ENCODE results near the gene ZDHHC11B. TPM values are rescaled to one million over a fixed set of nuclear protein-coding genes. Genes with fewer than 3 reads are reported as not detected.
"Not testable (repeated sequence)": the region's sequence is repeated elsewhere in the genome, so short reads cannot be mapped to it uniquely, and the experiment has no call there.

Gene ZDHHC11B
- total RNA-seq, 1 experiment from 2014 or later: 0.40 TPM

DNA sequence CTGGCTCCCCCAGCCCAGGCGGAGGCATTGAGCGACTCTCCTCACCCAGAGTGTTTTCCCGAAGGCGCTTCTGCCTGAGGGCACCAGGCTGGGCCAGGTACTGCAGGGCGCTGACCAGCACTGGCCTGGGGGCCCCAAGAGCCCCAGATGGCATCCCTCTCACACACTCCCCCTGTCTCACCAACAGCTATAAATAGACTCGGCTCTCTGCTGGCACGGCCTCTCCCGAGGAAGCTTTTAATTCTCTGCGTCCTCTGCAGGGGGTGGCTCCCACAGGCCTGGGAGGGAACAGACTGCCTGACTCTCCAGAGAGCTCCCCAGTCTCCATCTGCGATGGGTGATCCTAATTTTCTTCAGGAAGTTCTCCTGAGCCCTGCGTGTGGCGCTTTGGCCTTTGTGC lies 94.2 kb downstream of the ZDHHC11B start:
- H3K9me3 ChIP-seq (ENCODE audit: low read length); H3K36me3 ChIP-seq (ENCODE audit: low read depth, low read length); H3F3A ChIP-seq (ENCODE audit: low read length, unreplicated experiment); intact Hi-C loops (cut with micrococcal nuclease); H2AFZ ChIP-seq (ENCODE audit: low read length); POLR2A ChIA-PET (ENCODE audit: unreplicated experiment); ATAC-seq; H3K79me2 ChIP-seq (ENCODE audit: low read length); H3K4me2 ChIP-seq (ENCODE audit: low read length); H3K27ac ChIP-seq (ENCODE audit: low read length); DNase-seq; BruUV-seq (replicated peaks); H4K20me1 ChIP-seq (ENCODE audit: low read length); H3K4me1 ChIP-seq (ENCODE audit: insufficient read depth, low read length); H3K9me2 ChIP-seq (replicated peaks; ENCODE audit: low read length); H3K9ac ChIP-seq (ENCODE audit: low read length); H3K27me3 ChIP-seq (ENCODE audit: low read length); CTCF ChIA-PET; H3K4me3 ChIP-seq (ENCODE audit: low read length): not testable (repeated sequence)

DNA sequence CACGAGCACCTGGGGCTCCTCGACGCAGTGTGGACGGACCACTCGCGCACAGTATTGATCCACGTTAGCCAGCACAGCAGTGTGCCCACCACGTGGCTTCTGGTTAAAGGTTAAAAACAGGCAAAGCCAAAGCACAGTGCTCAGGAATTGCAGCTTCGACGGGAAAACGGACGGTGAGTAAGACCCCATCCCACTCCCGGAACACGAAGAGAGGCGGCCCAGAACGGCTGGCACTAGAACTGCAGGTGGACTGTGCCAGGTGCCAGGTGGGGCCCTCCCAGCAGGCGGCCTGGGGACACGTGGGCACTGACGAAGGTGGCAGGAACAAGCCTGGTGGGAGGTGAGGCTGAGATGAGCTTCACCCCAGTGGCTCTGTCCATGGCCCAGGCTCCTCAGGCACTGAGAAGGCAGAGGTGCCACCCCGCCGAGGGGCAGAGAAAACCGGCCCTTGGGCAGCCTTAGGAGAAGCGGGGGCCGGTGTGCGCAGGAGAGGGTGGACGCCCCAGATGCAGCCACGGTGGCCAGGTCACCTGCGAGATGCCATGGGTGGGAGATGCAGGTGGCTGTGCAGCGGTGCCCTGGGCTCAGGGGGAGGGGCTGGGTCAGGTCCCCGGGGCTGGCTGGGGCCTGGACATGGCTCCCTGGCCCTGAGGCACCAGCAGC lies 96.0 kb downstream of the ZDHHC11B start:
- H3K4me2 ChIP-seq (ENCODE audit: low read length); POLR2A ChIA-PET (ENCODE audit: unreplicated experiment); CTCF ChIA-PET; DNase-seq; H3K9me2 ChIP-seq (replicated peaks; ENCODE audit: low read length); BruUV-seq (replicated peaks); H3K4me3 ChIP-seq (ENCODE audit: low read length); H3K9ac ChIP-seq (ENCODE audit: low read length); H3K27ac ChIP-seq (ENCODE audit: low read length); H4K20me1 ChIP-seq (ENCODE audit: low read length); ATAC-seq; H2AFZ ChIP-seq (ENCODE audit: low read length); H3K9me3 ChIP-seq (ENCODE audit: low read length); H3F3A ChIP-seq (ENCODE audit: low read length, unreplicated experiment); H3K79me2 ChIP-seq (ENCODE audit: low read length); H3K36me3 ChIP-seq (ENCODE audit: low read depth, low read length); H3K27me3 ChIP-seq (ENCODE audit: low read length); intact Hi-C loops (cut with micrococcal nuclease); H3K4me1 ChIP-seq (ENCODE audit: insufficient read depth, low read length): not testable (repeated sequence)

DNA sequence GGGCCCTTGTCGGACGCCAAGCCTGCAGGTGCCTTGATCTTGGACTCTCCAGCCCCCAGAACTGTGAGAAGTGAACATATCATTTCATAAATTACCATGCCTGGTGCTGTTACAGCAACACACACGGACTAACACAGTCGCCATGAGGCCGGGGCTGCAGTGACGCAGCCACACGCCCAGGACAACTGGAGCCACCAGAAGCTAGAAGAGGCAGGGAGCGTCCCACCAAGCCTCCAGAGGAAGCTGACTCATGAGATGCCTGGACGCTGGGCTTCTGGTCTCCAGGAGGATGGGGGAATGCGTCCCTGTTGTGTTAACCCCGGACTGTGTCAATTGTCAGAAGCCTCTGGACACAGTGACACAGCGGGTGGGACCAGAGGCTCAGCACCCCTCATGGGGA lies 97.6 kb downstream of the ZDHHC11B start:
- H3F3A ChIP-seq (ENCODE audit: low read length, unreplicated experiment); H3K9me3 ChIP-seq (ENCODE audit: low read length); H3K4me3 ChIP-seq (ENCODE audit: low read length); H3K27me3 ChIP-seq (ENCODE audit: low read length); H3K36me3 ChIP-seq (ENCODE audit: low read depth, low read length); H3K4me2 ChIP-seq (ENCODE audit: low read length); H3K9ac ChIP-seq (ENCODE audit: low read length); intact Hi-C loops (cut with micrococcal nuclease); H3K79me2 ChIP-seq (ENCODE audit: low read length); H3K27ac ChIP-seq (ENCODE audit: low read length); CTCF ChIA-PET; DNase-seq; POLR2A ChIA-PET (ENCODE audit: unreplicated experiment); H2AFZ ChIP-seq (ENCODE audit: low read length); H3K9me2 ChIP-seq (replicated peaks; ENCODE audit: low read length); H3K4me1 ChIP-seq (ENCODE audit: insufficient read depth, low read length); H4K20me1 ChIP-seq (ENCODE audit: low read length); BruUV-seq (replicated peaks): not testable (repeated sequence)
- ATAC-seq: 0 out of 2 replicates have a peak, but pooled peaks have one; percentile 25

DNA sequence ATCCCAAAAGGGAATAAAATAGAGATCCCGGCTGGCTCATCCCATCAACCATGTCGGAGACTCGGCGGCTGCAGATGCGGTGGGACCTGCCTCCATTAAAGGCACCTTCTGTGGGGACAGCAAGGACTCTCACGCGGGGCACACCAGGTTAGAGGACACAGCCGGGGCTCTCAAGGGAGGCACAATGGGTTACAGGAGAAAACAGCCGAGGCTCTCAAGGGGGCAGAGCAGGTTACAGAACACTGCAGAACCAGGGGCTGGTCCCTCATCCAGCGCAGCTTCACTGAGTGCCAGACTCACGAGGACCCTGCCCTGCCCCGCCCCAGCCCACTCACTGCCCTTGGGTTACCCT lies 98.4 kb downstream of the ZDHHC11B start:
- H3K79me2 ChIP-seq (ENCODE audit: low read length); intact Hi-C loops (cut with micrococcal nuclease); H3K27me3 ChIP-seq (ENCODE audit: low read length); H2AFZ ChIP-seq (ENCODE audit: low read length); BruUV-seq (replicated peaks); CTCF ChIA-PET; H3F3A ChIP-seq (ENCODE audit: low read length, unreplicated experiment); H4K20me1 ChIP-seq (ENCODE audit: low read length); DNase-seq; H3K4me1 ChIP-seq (ENCODE audit: insufficient read depth, low read length); H3K9me3 ChIP-seq (ENCODE audit: low read length); H3K4me2 ChIP-seq (ENCODE audit: low read length); H3K36me3 ChIP-seq (ENCODE audit: low read depth, low read length); H3K9ac ChIP-seq (ENCODE audit: low read length); H3K9me2 ChIP-seq (replicated peaks; ENCODE audit: low read length); H3K4me3 ChIP-seq (ENCODE audit: low read length); H3K27ac ChIP-seq (ENCODE audit: low read length); ATAC-seq; POLR2A ChIA-PET (ENCODE audit: unreplicated experiment): not testable (repeated sequence)
